Measurements from ENCODE around the gene OR4B1. TPM values are rescaled to one million over a fixed set of nuclear protein-coding genes. Genes with fewer than 3 reads are reported as not detected.

OR4B1 gene, protein sequence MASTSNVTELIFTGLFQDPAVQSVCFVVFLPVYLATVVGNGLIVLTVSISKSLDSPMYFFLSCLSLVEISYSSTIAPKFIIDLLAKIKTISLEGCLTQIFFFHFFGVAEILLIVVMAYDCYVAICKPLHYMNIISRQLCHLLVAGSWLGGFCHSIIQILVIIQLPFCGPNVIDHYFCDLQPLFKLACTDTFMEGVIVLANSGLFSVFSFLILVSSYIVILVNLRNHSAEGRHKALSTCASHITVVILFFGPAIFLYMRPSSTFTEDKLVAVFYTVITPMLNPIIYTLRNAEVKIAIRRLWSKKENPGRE
- total RNA-seq = not detected

DNA sequence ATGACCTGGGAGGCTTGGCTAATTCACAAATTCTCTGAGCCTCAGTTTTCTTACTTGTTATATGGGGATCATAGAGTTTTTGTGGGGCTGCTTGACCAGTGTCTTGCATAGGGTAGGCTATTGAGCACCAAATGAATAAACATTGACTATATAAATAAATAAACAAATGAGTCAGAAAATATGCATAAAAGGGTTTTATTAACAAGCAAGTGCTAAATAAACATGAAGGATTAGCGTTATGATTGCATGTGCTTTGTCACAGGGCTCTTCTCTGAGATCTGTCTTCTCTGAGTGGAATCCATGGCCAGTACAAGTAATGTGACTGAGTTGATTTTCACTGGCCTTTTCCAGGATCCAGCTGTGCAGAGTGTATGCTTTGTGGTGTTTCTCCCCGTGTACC, at the start of gene OR4B1:
Gene OR4B1, plus strand, starts transcription at position 301 of the 400 bp plus-strand sequence. Its CDS starts 0 bp downstream, at position 301.
- no peaks in the 10 kb centered on the region for H3K4me1 ChIP-seq
- DNase-seq = no peak
- H3K4me3 ChIP-seq (replicated peaks in 1 of 3) = no peak within 1 kb of the TSS
- intact Hi-C loops (cut with DNase I) = no loop called here
- H3K27me3 ChIP-seq = no peaks in the 10 kb centered on the region
- WGBS, 2 donors = 70 to 74% methylated on average over 2 of the region's 2 CpGs
- TF ChIP-seq POLR2A (IDR thresholded peaks at IDR 0.05) = no peak
- TF ChIP-seq, protein P1, sequence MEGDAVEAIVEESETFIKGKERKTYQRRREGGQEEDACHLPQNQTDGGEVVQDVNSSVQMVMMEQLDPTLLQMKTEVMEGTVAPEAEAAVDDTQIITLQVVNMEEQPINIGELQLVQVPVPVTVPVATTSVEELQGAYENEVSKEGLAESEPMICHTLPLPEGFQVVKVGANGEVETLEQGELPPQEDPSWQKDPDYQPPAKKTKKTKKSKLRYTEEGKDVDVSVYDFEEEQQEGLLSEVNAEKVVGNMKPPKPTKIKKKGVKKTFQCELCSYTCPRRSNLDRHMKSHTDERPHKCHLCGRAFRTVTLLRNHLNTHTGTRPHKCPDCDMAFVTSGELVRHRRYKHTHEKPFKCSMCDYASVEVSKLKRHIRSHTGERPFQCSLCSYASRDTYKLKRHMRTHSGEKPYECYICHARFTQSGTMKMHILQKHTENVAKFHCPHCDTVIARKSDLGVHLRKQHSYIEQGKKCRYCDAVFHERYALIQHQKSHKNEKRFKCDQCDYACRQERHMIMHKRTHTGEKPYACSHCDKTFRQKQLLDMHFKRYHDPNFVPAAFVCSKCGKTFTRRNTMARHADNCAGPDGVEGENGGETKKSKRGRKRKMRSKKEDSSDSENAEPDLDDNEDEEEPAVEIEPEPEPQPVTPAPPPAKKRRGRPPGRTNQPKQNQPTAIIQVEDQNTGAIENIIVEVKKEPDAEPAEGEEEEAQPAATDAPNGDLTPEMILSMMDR (IDR thresholded peaks at IDR 0.05) = no peak
- H3K9me3 ChIP-seq = no peaks in the 10 kb centered on the region
- no peak within 1 kb of the TSS for H3K27ac ChIP-seq
- no peaks in the 10 kb centered on the region for H3K36me3 ChIP-seq

DNA sequence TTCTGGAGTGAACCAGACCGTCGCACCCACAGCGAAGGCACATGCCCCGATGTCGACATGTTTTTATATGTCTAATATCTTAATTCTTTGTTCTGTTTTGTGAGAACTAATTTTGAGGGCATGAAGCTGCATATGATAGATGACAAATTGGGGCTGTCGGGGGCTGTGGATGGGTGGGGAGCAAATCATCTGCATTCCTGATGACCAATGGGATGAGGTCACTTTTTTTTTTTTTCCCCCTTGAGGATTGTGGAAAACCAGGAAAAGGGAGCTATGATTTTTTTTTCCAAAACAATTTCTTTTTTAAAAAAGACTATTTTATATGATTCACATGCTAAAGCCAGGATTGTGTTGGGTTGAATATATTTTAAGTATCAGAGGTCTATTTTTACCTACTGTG, 49.2 kb upstream of the OR4B1 start:
- Histone ChIP-seq H3K27me3 (no peaks in the 10 kb centered on the region), H3K36me3 (peaks cover 4 to 29% of the 10 kb centered on the region in 2 donors), H3K4me1 (peaks cover 7 to 13% of the 10 kb centered on the region in 2 donors), H3K9me3 (no peaks in the 10 kb centered on the region), H3K4me3 (replicated peaks in 1 of 3) (no peak overlapping the region), H3K27ac (no peak overlapping the region)
- TF ChIP-seq POLR2A (IDR thresholded peaks at IDR 0.05) = no peak
- TF ChIP-seq, protein P1 (IDR thresholded peaks at IDR 0.05) = no peak
- DNase-seq = no peak
- intact Hi-C loops (cut with DNase I) = no loop called here
- WGBS, 2 donors = 90 to 92% methylated on average over 6 of the region's 6 CpGs

DNA sequence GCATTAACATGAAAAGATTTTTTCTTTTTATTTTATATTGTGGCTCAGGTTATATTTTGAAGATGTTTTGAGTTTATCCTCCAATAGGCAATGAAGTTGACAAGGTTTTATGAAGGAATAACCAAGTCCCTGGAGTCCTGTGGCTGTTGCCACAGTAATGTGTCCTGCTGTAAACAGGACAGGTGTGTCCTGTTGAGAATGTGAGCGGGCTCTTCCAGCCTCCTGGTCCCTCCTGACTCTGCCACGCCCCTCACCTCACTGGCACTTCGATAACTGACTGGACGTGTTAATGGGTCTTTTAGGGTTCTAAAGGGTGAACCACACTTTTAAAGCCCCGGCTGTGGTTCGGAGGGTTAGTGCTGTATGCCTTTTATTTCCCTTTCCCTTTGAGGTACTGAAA, 47.8 kb upstream of the OR4B1 start:
- peak overlapping the region in 1 of 3 donors; percentile 43 for H3K27ac ChIP-seq
- peaks cover 7 to 17% of the 10 kb centered on the region in 2 donors for H3K4me1 ChIP-seq
- H3K9me3 ChIP-seq = no peaks in the 10 kb centered on the region
- no peaks in the 10 kb centered on the region for H3K27me3 ChIP-seq
- TF ChIP-seq, protein P1 (IDR thresholded peaks at IDR 0.05) = no peak
- no peak for TF ChIP-seq POLR2A (IDR thresholded peaks at IDR 0.05)
- 88 to 90% methylated on average over 6 of the region's 6 CpGs for WGBS, 2 donors
- no peak overlapping the region for H3K4me3 ChIP-seq (replicated peaks in 1 of 3)
- intact Hi-C loops (cut with DNase I) = no loop called here
- DNase-seq = no peak
- H3K36me3 ChIP-seq = peaks cover 0 to 22% of the 10 kb centered on the region in 2 donors

DNA sequence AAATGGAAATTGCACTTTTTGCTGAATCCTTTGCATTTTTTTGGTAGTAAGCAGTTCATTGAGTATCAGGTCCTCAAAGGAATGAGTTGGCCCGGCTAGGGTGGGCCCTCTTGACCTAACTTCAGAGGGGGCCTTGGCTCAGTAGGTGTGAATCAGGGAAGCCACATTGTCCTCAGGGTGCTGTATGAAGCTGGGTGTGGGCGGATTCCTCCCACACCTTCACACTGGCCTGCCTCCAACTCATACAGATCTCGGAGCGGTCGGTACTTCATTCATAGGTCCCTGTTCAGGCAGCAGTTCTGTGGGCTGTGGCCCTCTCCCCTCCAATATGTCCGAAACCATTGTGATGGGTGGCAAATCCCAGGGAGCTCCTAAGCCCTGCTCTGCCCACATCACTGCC, 47.4 kb upstream of the OR4B1 start:
- WGBS, 2 donors = 65 to 82% methylated on average over 6 of the region's 6 CpGs

DNA sequence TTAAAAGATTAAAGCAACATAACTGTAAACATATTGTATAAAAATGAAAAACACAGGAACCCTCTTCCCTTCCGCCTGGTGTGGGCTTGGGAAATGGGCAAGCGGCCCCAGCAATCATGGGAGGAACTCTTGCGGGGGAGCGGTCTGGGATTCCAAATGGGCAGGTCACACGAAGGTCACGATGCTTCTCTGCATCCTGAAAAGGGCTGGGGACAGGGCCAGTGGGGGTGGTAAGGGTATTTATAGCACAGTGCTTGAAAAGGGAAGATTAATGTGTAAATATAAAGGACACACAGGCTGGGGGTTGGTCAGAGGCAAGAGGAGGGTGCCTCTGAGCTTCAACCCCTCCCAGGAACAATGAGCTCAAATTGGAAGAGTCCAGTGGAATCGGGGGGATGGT, 46.9 kb upstream of the OR4B1 start:
- Histone ChIP-seq H3K4me1 (peaks cover 7 to 17% of the 10 kb centered on the region in 2 donors), H3K27me3 (no peaks in the 10 kb centered on the region), H3K36me3 (peaks cover 0 to 17% of the 10 kb centered on the region in 2 donors), H3K27ac (peak overlapping the region in 1 of 3 donors; percentile 43), H3K4me3 (replicated peaks in 1 of 3) (no peak overlapping the region), H3K9me3 (no peaks in the 10 kb centered on the region)
- no peak for TF ChIP-seq POLR2A (IDR thresholded peaks at IDR 0.05)
- TF ChIP-seq, protein P1 (IDR thresholded peaks at IDR 0.05) = no peak
- no peak for DNase-seq
- intact Hi-C loops (cut with DNase I) = no loop called here
- WGBS, 2 donors = 68 to 76% methylated on average over 7 of the region's 7 CpGs

More for the DNA sequence above, 47.4 kb upstream of the OR4B1 start:
- no peak for DNase-seq
- no peak for TF ChIP-seq POLR2A (IDR thresholded peaks at IDR 0.05)
- TF ChIP-seq, protein P1 (IDR thresholded peaks at IDR 0.05) = no peak
- Histone ChIP-seq H3K9me3 (no peaks in the 10 kb centered on the region), H3K4me3 (replicated peaks in 1 of 3) (no peak overlapping the region), H3K27me3 (no peaks in the 10 kb centered on the region), H3K36me3 (peaks cover 0 to 17% of the 10 kb centered on the region in 2 donors), H3K27ac (peak overlapping the region in 1 of 3 donors; percentile 43), H3K4me1 (peaks cover 7 to 17% of the 10 kb centered on the region in 2 donors)
- intact Hi-C loops (cut with DNase I) = no loop called here
